GM12892 (cell line): Measurements from ENCODE around the gene FCMR.

Experiments
- POLR2A ChIP-seq: IDR thresholded peaks from 2 replicates; pipeline ENCODE4 v1.6.1; 2011; ENCODE audit warnings: low read depth, low read length, control low read depth
- POLR2AphosphoS5 ChIP-seq: IDR thresholded peaks from 2 replicates; pipeline ENCODE4 v1.6.1; 2011; ENCODE audit warnings: low read depth, low read length, control low read depth

DNA sequence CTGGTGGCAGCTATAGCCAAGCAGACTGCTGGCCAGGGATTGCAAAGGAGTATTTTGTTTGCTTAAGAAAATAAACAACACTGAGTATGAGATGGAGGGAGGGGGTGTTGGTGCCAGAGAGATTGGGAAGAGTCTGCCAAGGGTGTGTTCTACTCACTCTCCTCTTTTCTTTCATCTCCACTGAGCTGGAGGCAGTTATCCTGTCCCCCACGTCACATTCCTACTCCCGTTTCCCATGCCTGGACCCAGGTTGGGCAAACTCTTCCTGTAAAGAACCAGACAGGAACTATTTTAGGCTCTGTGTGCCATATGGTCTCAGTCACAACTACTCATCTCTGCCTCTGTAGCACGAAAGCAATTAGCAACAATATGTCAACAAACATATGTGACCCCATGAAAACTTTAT lies 25.9 kb downstream of the FCMR start:
- TF ChIP-seq POLR2AphosphoS5 (no peak), POLR2A (no peak)
